NCI-H2227 treated with DMSO at 0.1 percent for 48 hours (cell line): ENCODE data around the gene ZNRF3.
"Not testable (repeated sequence)": the region's sequence is repeated elsewhere in the genome, so short reads cannot be mapped to it uniquely, and the experiment has no call there.

ENCODE experiments used
- DNase-seq: peaks from one replicate; lab custom pipeline; 2025; lab: John Stamatoyannopoulos, UW

Gene ZNRF3

GRCh38 chr22:28933321-28933720, 49.9 kb downstream of the ZNRF3 start:
- DNase-seq, result no peak

GRCh38 chr22:28934026-28934425, 50.7 kb downstream of the ZNRF3 start:
- DNase-seq, result peak; percentile 10

- no peak for DNase-seq
These were observed 51.8 kb downstream of the ZNRF3 start for GRCh38 chr22:28935140-28935539.

- no peak for DNase-seq
These were observed 52.3 kb downstream of the ZNRF3 start for GRCh38 chr22:28935713-28936112.

- DNase-seq, result no peak
These were observed 52.8 kb downstream of the ZNRF3 start for GRCh38 chr22:28936200-28936599.

GRCh38 chr22:28937206-28938025, 54.0 kb downstream of the ZNRF3 start:
- no peak for DNase-seq

GRCh38 chr22:28938286-28938833, 55.0 kb downstream of the ZNRF3 start:
- DNase-seq, result no peak

- no peak for DNase-seq
These were observed 56.0 kb downstream of the ZNRF3 start for GRCh38 chr22:28939394-28939793.

- DNase-seq, result no peak
These were observed 56.6 kb downstream of the ZNRF3 start for GRCh38 chr22:28939932-28940331.

- no peak for DNase-seq
These were observed 57.1 kb downstream of the ZNRF3 start for GRCh38 chr22:28940441-28940840.

GRCh38 chr22:28942333-28942732, 59.0 kb downstream of the ZNRF3 start:
- no peak for DNase-seq

GRCh38 chr22:28942801-28943500, 59.6 kb downstream of the ZNRF3 start:
- no peak for DNase-seq

GRCh38 chr22:28943501-28943879, 60.1 kb downstream of the ZNRF3 start:
- DNase-seq, result no peak

- no peak for DNase-seq
These were observed 63.8 kb downstream of the ZNRF3 start for GRCh38 chr22:28947125-28947524.

GRCh38 chr22:28948424-28948823, 65.1 kb downstream of the ZNRF3 start:
- DNase-seq, result no peak

- DNase-seq, result not testable (repeated sequence)
These were observed 65.6 kb downstream of the ZNRF3 start for GRCh38 chr22:28948860-28949551.

- DNase-seq, result no peak
These were observed 66.4 kb downstream of the ZNRF3 start for GRCh38 chr22:28949788-28950187.

GRCh38 chr22:28950617-28951411, 67.4 kb downstream of the ZNRF3 start:
- no peak for DNase-seq

GRCh38 chr22:28951530-28951929, 68.2 kb downstream of the ZNRF3 start:
- DNase-seq, result no peak

- no peak for DNase-seq
These were observed 68.7 kb downstream of the ZNRF3 start for GRCh38 chr22:28951969-28952521.

GRCh38 chr22:28952857-28953256, 69.5 kb downstream of the ZNRF3 start:
- DNase-seq, result no peak
